HepG2 (cell line): ENCODE measurements around the gene ARMC3. TPM values are rescaled to one million over a fixed set of nuclear protein-coding genes. Genes with fewer than 3 reads are reported as not detected.

Experiments used
- ATAC-seq: fragments of 200-7000 bp; cut with Tn5 transposase; 3 replicates; pipeline ENCODE4 v1.9.1; 2020; ENCODE audit warnings: mild to moderate bottlenecking, moderate library complexity
- BruUV-seq: library from RNA; stranded (reverse); fragments of 400-500 nt; replicated peaks from 2 replicates; lab custom pipeline; 2021; lab: Mats Ljungman, UMichigan
- CTCF ChIA-PET: fragments of 300-600 bp; formaldehyde crosslinking; extraction: SDS; loops from one replicate; lab custom pipeline; 2021; ENCODE audit warnings: low total read pairs, inconsistent platforms, low intra/inter-chr PET ratio; lab: Yijun Ruan, JAX
- POLR2A ChIA-PET: fragments of 350-600 bp; sonication (Branson Sonifier 250); formaldehyde crosslinking; loops from one replicate; lab custom pipeline; 2020; ENCODE audit warnings: antibody characterized with exemption, inconsistent platforms; lab: Yijun Ruan, JAX
- DNase-seq: peaks from one replicate; pipeline ENCODE4 v3.0.0-alpha.2; 2015; ENCODE audit warnings: low spot score
- FAIRE-seq: peaks from 3 replicates; lab custom pipeline; 2011; peaks lifted over from hg19 to GRCh38; lab: Jason Lieb, UNC
- H2AFZ ChIP-seq: one replicate; pipeline ENCODE4 v1.6.1; 2011; ENCODE audit warnings: low read length, inconsistent platforms
- H3K27ac ChIP-seq: fragments of 300-600 bp; 3 replicates; pipeline ENCODE4 v1.8.0; 2011; ENCODE audit warnings: mixed run types, mild to moderate bottlenecking, mixed read lengths, low read length, inconsistent platforms; ENCODE audit not compliant: insufficient read depth; ENCODE audit errors: extremely low read length
- H3K27me3 ChIP-seq, 2 experiments: fragments of 200-600 bp in 1 of 2; 2 replicates in 1 of 2; 3 replicates in 1 of 2; pipeline versions ENCODE4 v1.6.0 to v1.8.0; 2011; ENCODE audit warnings: low read length in 2 of 2, mild to moderate bottlenecking in 2 of 2, moderate library complexity in 2 of 2, inconsistent platforms in 1 of 2; ENCODE audit not compliant: insufficient read depth in 2 of 2, control insufficient read depth in 1 of 2
- H3K36me3 ChIP-seq, 2 experiments: fragments of 200-600 bp in 1 of 2; replicated peaks in 1 of 2; 2 replicates in 1 of 2; 3 replicates in 1 of 2; pipeline versions ENCODE4 v1.5.1 to v1.8.0; 2011; ENCODE audit warnings: low read length in 2 of 2, inconsistent platforms in 1 of 2; ENCODE audit not compliant: insufficient read depth in 2 of 2, control insufficient read depth in 1 of 2
- H3K4me1 ChIP-seq: 2 replicates; pipeline ENCODE4 v1.5.1; 2012; ENCODE audit warnings: low read length, inconsistent platforms; ENCODE audit not compliant: insufficient read depth
- H3K4me2 ChIP-seq: 2 replicates; pipeline ENCODE4 v1.6.0; 2011; ENCODE audit warnings: low read depth, low read length, inconsistent platforms
- H3K4me3 ChIP-seq, 3 experiments: fragments of 200-600 bp in 1 of 3; sonication (generic), shearing (Covaris generic) in 1 of 3; replicated peaks in 1 of 3; 2 replicates each; pipeline ENCODE4 v1.5.1; 2011 to 2016; ENCODE audit warnings: low read length in 3 of 3, inconsistent platforms in 2 of 3, low read depth in 2 of 3, mild to moderate bottlenecking in 2 of 3, control low read depth in 1 of 3, mixed read lengths in 1 of 3; ENCODE audit not compliant: insufficient read depth in 1 of 3
- H3K79me2 ChIP-seq: one replicate; pipeline ENCODE4 v1.6.1; 2011; ENCODE audit warnings: low read length, inconsistent platforms; ENCODE audit not compliant: insufficient read depth
- H3K9ac ChIP-seq: 2 replicates; pipeline ENCODE4 v1.6.0; 2011; ENCODE audit warnings: mild to moderate bottlenecking, low read depth, low read length, inconsistent platforms; ENCODE audit not compliant: insufficient read depth
- H3K9me3 ChIP-seq: 2 replicates; pipeline ENCODE4 v1.5.1; 2012; ENCODE audit warnings: mild to moderate bottlenecking, low read length
- H4K20me1 ChIP-seq: 2 replicates; pipeline ENCODE4 v1.6.0; 2011; ENCODE audit warnings: inconsistent platforms, mild to moderate bottlenecking, low read length, moderate library complexity; ENCODE audit not compliant: insufficient read depth
- AKAP8 ChIP-seq: sonication (generic); formaldehyde crosslinking; IDR thresholded peaks from 2 replicates; pipeline ENCODE4 v1.5.1; 2020; ENCODE audit warnings: mild to moderate bottlenecking, missing genetic modification reagents
- BCL3 ChIP-seq: sonication (generic); formaldehyde crosslinking; IDR thresholded peaks from 2 replicates; pipeline ENCODE4 v1.5.1; 2020; ENCODE audit warnings: mild to moderate bottlenecking, missing genetic modification reagents, moderate library complexity
- DZIP1 ChIP-seq: sonication (generic); formaldehyde crosslinking; IDR thresholded peaks from 2 replicates; pipeline ENCODE4 v1.5.0; 2020; ENCODE audit warnings: mild to moderate bottlenecking, missing genetic modification reagents
- GTF2F1 ChIP-seq: fragments of 150-350 bp; IDR thresholded peaks from 2 replicates; pipeline ENCODE4 v1.6.1; 2014; ENCODE audit warnings: low read length
- JUNB ChIP-seq: sonication (generic); formaldehyde crosslinking; IDR thresholded peaks from 2 replicates; pipeline ENCODE4 v1.8.0; 2022; ENCODE audit warnings: missing genetic modification reagents, mild to moderate bottlenecking, borderline replicate concordance
- MAF1 ChIP-seq: sonication (generic); formaldehyde crosslinking; IDR thresholded peaks from 2 replicates; pipeline ENCODE4 v1.5.0; 2020; ENCODE audit warnings: missing genetic modification reagents, borderline replicate concordance
- PCBP2 ChIP-seq: fragments of 200-400 bp; formaldehyde crosslinking; optimal IDR thresholded peaks from 2 replicates; pipeline ENCODE3; 2018; ENCODE audit warnings: low read length, low read depth; ENCODE audit not compliant: poor library complexity, severe bottlenecking
- TAF15 ChIP-seq: fragments of 200-400 bp; formaldehyde crosslinking; IDR thresholded peaks from one replicate; pipeline ENCODE4 v1.6.1; 2018; ENCODE audit warnings: mild to moderate bottlenecking, low read depth, low read length; ENCODE audit not compliant: poor library complexity, severe bottlenecking
- TIGD3 ChIP-seq: sonication (generic); formaldehyde crosslinking; IDR thresholded peaks from 2 replicates; pipeline ENCODE4 v1.5.1; 2020; ENCODE audit warnings: mild to moderate bottlenecking, missing genetic modification reagents, borderline replicate concordance
- ZFP82 ChIP-seq: sonication (generic); formaldehyde crosslinking; IDR thresholded peaks from 2 replicates; pipeline ENCODE4 v1.5.1; 2020; ENCODE audit warnings: mild to moderate bottlenecking, missing genetic modification reagents, borderline replicate concordance
- ZNF331 ChIP-seq: sonication (generic); formaldehyde crosslinking; IDR thresholded peaks from 2 replicates; pipeline ENCODE4 v1.4.0; 2020; ENCODE audit warnings: missing genetic modification reagents
- ZNF672 ChIP-seq: sonication (generic); formaldehyde crosslinking; IDR thresholded peaks from 2 replicates; pipeline ENCODE4 v1.8.1; 2022; ENCODE audit warnings: missing genetic modification reagents
- WGBS: methylation state at CpG from one replicate; pipeline ENCODE4 v1.1.6; 2017; ENCODE audit warnings: low lambda C conversion rate; 5-methylcytosine and 5-hydroxymethylcytosine counted together
- in situ Hi-C: cut with HindIII; loops from 2 replicates; pipeline ENCODE4 v1.10.0; 2017; ENCODE audit warnings: low pct_unique_long_range_greater_than_20kb; ENCODE audit not compliant: extremely low pct_ligation_motif_present
- intact Hi-C: fragments of 100-400 bp; cut with micrococcal nuclease; formaldehyde crosslinking; loops from one replicate; pipeline ENCODE4 v1.10.0; 2022; ENCODE audit not compliant: unreplicated experiment
- polyA plus RNA-seq, 8 experiments: library from polyadenylated mRNA; depleted of rRNA in 3 of 8; stranded (reverse) in 7 of 8; unstranded in 1 of 8; fragments of >200 nt; fragmentation: Illumina TruSeq in 4 of 8; extraction: Trizol in 4 of 8; gene quantifications; 2 replicates each; pipeline versions ENCODE4 v1.2.1 to v1.2.3, GENCODE V29; 2011 to 2016; ENCODE audit warnings: low read depth in 4 of 8, missing spikeins in 1 of 8, mixed read lengths in 1 of 8; ENCODE audit not compliant: insufficient read depth in 1 of 8
- total RNA-seq, 5 experiments: library from RNA; depleted of rRNA; stranded (reverse); fragments of >200 nt; fragmentation: Illumina TruSeq; extraction: Trizol; gene quantifications; 2 replicates each; pipeline ENCODE4 v1.2.3, GENCODE V29; 2016; ENCODE audit warnings: low read depth in 1 of 5
- TF ChIP-seq, protein P1 (sequence below): sonication (generic); formaldehyde crosslinking; IDR thresholded peaks from 2 replicates; pipeline ENCODE4 v1.4.0; 2020; ENCODE audit warnings: mild to moderate bottlenecking, missing genetic modification reagents, borderline replicate concordance
- TF ChIP-seq, protein P2 (sequence below): sonication (generic); formaldehyde crosslinking; IDR thresholded peaks from 2 replicates; pipeline ENCODE4 v1.4.0; 2020; ENCODE audit warnings: missing genetic modification reagents

The ARMC3 gene
- total and polyA plus RNA-seq, 2 of the 13 experiments (the other 11 are each of a cell fraction or from before 2014, with no cell fraction given): not detected

GRCh38 chr10:23019633-23020032 lies 91.8 kb downstream of the ARMC3 start:
- ChIA-PET CTCF (no interaction called here), POLR2A (no interaction called here)
- Histone ChIP-seq H3K9ac (no peak overlapping the region), H2AFZ (no peak overlapping the region), H3K27me3 (no peaks in the 10 kb centered on the region), H3K9me3 (no peaks in the 10 kb centered on the region), H3K79me2 (no peaks in the 10 kb centered on the region), H3K27ac (no peak overlapping the region), H3K4me3 (no peak overlapping the region), H3K4me2 (no peak overlapping the region), H3K4me1 (no peaks in the 10 kb centered on the region), H3K36me3 (no peaks in the 10 kb centered on the region), H4K20me1 (no peaks in the 10 kb centered on the region)
- in situ Hi-C loops (no loop called here), intact Hi-C loops (no loop called here)
- FAIRE-seq (no peak), ATAC-seq (no peak), DNase-seq (no peak)
- BruUV-seq: no TSS peak
- WGBS: 22% methylated on average over 6 of the region's 6 CpGs
- TF ChIP-seq, protein P1, sequence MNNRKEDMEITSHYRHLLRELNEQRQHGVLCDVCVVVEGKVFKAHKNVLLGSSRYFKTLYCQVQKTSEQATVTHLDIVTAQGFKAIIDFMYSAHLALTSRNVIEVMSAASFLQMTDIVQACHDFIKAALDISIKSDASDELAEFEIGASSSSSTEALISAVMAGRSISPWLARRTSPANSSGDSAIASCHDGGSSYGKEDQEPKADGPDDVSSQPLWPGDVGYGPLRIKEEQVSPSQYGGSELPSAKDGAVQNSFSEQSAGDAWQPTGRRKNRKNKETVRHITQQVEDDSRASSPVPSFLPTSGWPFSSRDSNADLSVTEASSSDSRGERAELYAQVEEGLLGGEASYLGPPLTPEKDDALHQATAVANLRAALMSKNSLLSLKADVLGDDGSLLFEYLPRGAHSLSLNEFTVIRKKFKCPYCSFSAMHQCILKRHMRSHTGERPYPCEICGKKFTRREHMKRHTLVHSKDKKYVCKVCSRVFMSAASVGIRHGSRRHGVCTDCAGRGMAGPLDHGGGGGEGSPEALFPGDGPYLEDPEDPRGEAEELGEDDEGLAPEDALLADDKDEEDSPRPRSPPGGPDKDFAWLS (CRISPR knock-in tag): no peak
- TF ChIP-seq ZNF331 (CRISPR knock-in tag) (no peak), ZNF672 (no peak), BCL3 (CRISPR knock-in tag) (no peak), MAF1 (CRISPR knock-in tag) (no peak), AKAP8 (CRISPR knock-in tag) (no peak), ZFP82 (CRISPR knock-in tag) (no peak), TAF15 (no peak), DZIP1 (CRISPR knock-in tag) (no peak), GTF2F1 (no peak), PCBP2 (no peak), JUNB (CRISPR knock-in tag) (no peak), TIGD3 (no peak)
- TF ChIP-seq, protein P2, sequence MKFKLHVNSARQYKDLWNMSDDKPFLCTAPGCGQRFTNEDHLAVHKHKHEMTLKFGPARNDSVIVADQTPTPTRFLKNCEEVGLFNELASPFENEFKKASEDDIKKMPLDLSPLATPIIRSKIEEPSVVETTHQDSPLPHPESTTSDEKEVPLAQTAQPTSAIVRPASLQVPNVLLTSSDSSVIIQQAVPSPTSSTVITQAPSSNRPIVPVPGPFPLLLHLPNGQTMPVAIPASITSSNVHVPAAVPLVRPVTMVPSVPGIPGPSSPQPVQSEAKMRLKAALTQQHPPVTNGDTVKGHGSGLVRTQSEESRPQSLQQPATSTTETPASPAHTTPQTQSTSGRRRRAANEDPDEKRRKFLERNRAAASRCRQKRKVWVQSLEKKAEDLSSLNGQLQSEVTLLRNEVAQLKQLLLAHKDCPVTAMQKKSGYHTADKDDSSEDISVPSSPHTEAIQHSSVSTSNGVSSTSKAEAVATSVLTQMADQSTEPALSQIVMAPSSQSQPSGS (CRISPR knock-in tag): no peak
